ENCODE data around the gene SLC17A5. TPM values are rescaled to one million over a fixed set of nuclear protein-coding genes. Genes with fewer than 3 reads are reported as not detected.
"Not testable (repeated sequence)": the region's sequence is repeated elsewhere in the genome, so short reads cannot be mapped to it uniquely, and the experiment has no call there.

The SLC17A5 gene
- total RNA-seq, 4 donors from 2014 or later, result 11.9 to 21.9 (median 16.8) TPM

DNA sequence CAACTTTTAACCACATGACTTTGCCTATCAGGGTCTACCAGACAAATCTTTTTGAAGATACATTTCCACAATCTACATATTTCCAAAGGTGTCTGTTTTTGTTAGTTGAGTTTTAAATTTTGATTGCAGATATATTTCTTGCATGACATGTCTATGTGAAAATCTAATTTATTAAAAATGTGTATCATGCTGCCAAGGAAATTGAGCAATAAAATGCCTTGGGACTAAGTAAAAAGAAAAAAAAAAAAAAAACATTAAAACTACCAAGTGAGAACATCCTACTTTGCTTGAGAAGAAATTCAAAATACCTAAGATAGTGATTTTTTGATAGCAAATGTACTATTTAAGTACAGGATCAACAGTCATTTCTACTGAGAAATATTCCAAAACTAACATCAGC, 17.7 kb downstream of the SLC17A5 start:
- peaks cover 0 to 53% (median 11%) of the 10 kb centered on the region in 3 donors for H3K36me3 ChIP-seq
- H3K4me1 ChIP-seq, result no peaks in the 10 kb centered on the region
- H3K27me3 ChIP-seq, result no peaks in the 10 kb centered on the region
- DNase-seq (ENCODE audit: low spot score in 2 of 2), result no peak
- H3K9me3 ChIP-seq, result no peaks in the 10 kb centered on the region
- H3K27ac ChIP-seq, result no peak overlapping the region
- TF ChIP-seq POLR2A (IDR thresholded peaks at IDR 0.05) (no peak), EP300 (IDR thresholded peaks at IDR 0.05) (no peak)
- TF ChIP-seq, protein P1, sequence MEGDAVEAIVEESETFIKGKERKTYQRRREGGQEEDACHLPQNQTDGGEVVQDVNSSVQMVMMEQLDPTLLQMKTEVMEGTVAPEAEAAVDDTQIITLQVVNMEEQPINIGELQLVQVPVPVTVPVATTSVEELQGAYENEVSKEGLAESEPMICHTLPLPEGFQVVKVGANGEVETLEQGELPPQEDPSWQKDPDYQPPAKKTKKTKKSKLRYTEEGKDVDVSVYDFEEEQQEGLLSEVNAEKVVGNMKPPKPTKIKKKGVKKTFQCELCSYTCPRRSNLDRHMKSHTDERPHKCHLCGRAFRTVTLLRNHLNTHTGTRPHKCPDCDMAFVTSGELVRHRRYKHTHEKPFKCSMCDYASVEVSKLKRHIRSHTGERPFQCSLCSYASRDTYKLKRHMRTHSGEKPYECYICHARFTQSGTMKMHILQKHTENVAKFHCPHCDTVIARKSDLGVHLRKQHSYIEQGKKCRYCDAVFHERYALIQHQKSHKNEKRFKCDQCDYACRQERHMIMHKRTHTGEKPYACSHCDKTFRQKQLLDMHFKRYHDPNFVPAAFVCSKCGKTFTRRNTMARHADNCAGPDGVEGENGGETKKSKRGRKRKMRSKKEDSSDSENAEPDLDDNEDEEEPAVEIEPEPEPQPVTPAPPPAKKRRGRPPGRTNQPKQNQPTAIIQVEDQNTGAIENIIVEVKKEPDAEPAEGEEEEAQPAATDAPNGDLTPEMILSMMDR (IDR thresholded peaks at IDR 0.05), result no peak
- no peak overlapping the region for H3K4me3 ChIP-seq

- TF ChIP-seq EP300 (IDR thresholded peaks at IDR 0.05), result no peak
- TF ChIP-seq, protein P1 (IDR thresholded peaks at IDR 0.05), result no peak
- no peak for TF ChIP-seq POLR2A (IDR thresholded peaks at IDR 0.05)
Measured at GRCh38 chr6:73632346-73632745, 21.4 kb downstream of the SLC17A5 start.

GRCh38 chr6:73631849-73632248, 21.9 kb downstream of the SLC17A5 start:
- H3K36me3 ChIP-seq, result peaks cover 0 to 66% (median 17%) of the 10 kb centered on the region in 3 donors
- WGBS, 2 donors, result 78 to 93% methylated on average over 5 of the region's 5 CpGs

More at GRCh38 chr6:73632346-73632745, 21.4 kb downstream of the SLC17A5 start:
- no peak for DNase-seq (ENCODE audit: low spot score in 2 of 2)
- H3K27me3 ChIP-seq, result no peaks in the 10 kb centered on the region
- peaks cover 0 to 66% (median 17%) of the 10 kb centered on the region in 3 donors for H3K36me3 ChIP-seq
- H3K27ac ChIP-seq, result no peak overlapping the region
- H3K4me1 ChIP-seq, result no peaks in the 10 kb centered on the region
- H3K9me3 ChIP-seq, result no peaks in the 10 kb centered on the region
- WGBS, 2 donors, result 88 to 93% methylated on average over 7 of the region's 7 CpGs
- no peak overlapping the region for H3K4me3 ChIP-seq

DNA sequence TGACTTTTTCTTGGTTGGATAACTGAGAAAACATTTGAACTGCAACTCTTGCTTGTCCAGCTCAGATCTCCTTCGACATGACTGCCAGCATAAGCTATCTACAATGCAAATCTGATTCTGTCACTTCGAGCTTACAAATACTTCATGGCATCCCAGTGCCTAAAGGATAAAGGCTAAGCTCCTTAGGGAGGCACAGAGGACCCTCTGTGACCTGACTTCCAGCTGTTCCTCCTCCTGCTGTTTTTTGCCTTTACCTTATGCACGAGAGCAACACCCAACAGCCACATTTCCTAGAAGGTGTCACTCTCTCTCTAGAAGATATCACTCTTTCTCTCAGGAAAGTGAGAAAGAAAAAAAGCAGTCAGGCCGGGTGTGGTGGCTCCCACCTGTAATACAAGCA, 23.4 kb downstream of the SLC17A5 start:
- 89 to 90% methylated on average over 4 of the region's 4 CpGs for WGBS, 2 donors
- TF ChIP-seq POLR2A (IDR thresholded peaks at IDR 0.05) (no peak), EP300 (IDR thresholded peaks at IDR 0.05) (no peak)
- TF ChIP-seq, protein P1 (IDR thresholded peaks at IDR 0.05), result no peak

More at GRCh38 chr6:73631849-73632248, 21.9 kb downstream of the SLC17A5 start:
- no peaks in the 10 kb centered on the region for H3K4me1 ChIP-seq
- H3K27me3 ChIP-seq, result no peaks in the 10 kb centered on the region
- no peaks in the 10 kb centered on the region for H3K9me3 ChIP-seq
- TF ChIP-seq POLR2A (IDR thresholded peaks at IDR 0.05) (no peak), EP300 (IDR thresholded peaks at IDR 0.05) (no peak)
- TF ChIP-seq, protein P1 (IDR thresholded peaks at IDR 0.05), result no peak
- DNase-seq (ENCODE audit: low spot score in 2 of 2), result no peak
- H3K4me3 ChIP-seq, result no peak overlapping the region
- H3K27ac ChIP-seq, result no peak overlapping the region

DNA sequence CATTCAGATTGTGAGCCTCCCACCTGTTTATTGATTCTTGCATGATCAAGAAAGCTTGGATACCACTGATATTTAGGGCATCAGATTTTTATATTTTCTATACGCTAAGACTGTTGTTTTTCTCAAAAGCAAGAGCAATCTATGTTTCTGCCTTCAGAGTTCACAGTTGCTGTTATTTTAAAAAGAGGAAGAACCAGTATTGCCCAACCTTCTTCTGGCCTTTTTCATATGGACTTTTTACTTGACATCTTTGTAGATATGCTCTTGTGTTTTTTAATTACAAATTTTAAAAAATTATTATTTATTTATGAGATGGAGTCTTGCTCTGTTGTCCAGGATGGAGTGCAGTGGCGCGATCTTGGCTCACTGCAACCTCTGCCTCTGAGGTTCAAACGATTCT, 28.9 kb downstream of the SLC17A5 start:
- H3K27ac ChIP-seq, result no peak overlapping the region
- TF ChIP-seq EP300 (IDR thresholded peaks at IDR 0.05) (no peak), POLR2A (IDR thresholded peaks at IDR 0.05) (no peak)
- TF ChIP-seq, protein P1 (IDR thresholded peaks at IDR 0.05), result no peak
- peaks cover 0 to 29% (median 9%) of the 10 kb centered on the region in 3 donors for H3K36me3 ChIP-seq
- no peaks in the 10 kb centered on the region for H3K4me1 ChIP-seq
- no peaks in the 10 kb centered on the region for H3K27me3 ChIP-seq
- DNase-seq (ENCODE audit: low spot score in 2 of 2), result no peak
- H3K4me3 ChIP-seq, result no peak overlapping the region
- H3K9me3 ChIP-seq, result no peaks in the 10 kb centered on the region
- WGBS, 2 donors, result 80 to 95% methylated on average over 4 of the region's 4 CpGs

More for the DNA sequence above, 23.4 kb downstream of the SLC17A5 start:
- Histone ChIP-seq H3K4me1 (no peaks in the 10 kb centered on the region), H3K36me3 (peaks cover 0 to 70% (median 17%) of the 10 kb centered on the region in 3 donors), H3K27ac (no peak overlapping the region), H3K27me3 (no peaks in the 10 kb centered on the region), H3K4me3 (no peak overlapping the region), H3K9me3 (no peaks in the 10 kb centered on the region)
- no peak for DNase-seq (ENCODE audit: low spot score in 2 of 2)

DNA sequence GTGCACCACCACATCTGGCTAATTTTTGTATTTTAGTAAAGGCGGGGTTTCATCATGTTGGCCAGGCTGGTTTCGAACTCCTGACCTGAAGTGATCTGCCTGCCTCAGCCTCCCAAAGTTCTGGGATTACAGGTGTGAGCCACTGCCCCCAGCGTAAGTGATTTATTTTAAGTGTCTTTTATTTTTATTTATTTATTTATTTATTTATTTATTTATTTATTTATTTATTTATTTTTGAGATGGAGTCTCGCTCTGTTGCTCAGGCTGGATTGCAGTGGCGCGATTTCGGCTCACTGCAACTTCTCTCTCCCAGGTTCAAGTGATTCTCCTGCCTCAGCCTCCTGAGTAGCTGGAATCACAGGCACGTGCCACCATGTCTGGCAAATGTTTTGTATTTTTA, 30.3 kb downstream of the SLC17A5 start:
- 91 to 97% methylated on average over 8 of the region's 8 CpGs for WGBS, 2 donors
- H3K36me3 ChIP-seq, result peaks cover 0 to 22% (median 9%) of the 10 kb centered on the region in 3 donors

GRCh38 chr6:73618082-73618481, 35.7 kb downstream of the SLC17A5 start:
- not testable (repeated sequence) for H3K4me3 ChIP-seq; DNase-seq (ENCODE audit: low spot score in 2 of 2); H3K27ac ChIP-seq; H3K9me3 ChIP-seq; H3K27me3 ChIP-seq; H3K4me1 ChIP-seq
- peaks cover 0 to 44% (median 9%) of the 10 kb centered on the region in 3 donors for H3K36me3 ChIP-seq
- 84 to 93% methylated on average over 8 of the region's 8 CpGs for WGBS, 2 donors

More for the DNA sequence above, 30.3 kb downstream of the SLC17A5 start:
- H3K27ac ChIP-seq; H3K4me3 ChIP-seq; H3K4me1 ChIP-seq; H3K9me3 ChIP-seq; DNase-seq (ENCODE audit: low spot score in 2 of 2); H3K27me3 ChIP-seq: not testable (repeated sequence)
